Amygdala (tissue), 56 donors: Measurements from ENCODE around the gene TMEM250.
"Not testable (repeated sequence)": the region's sequence is repeated elsewhere in the genome, so short reads cannot be mapped to it uniquely, and the experiment has no call there.

ENCODE experiments used
- DNase-seq, 56 donors: peaks; one replicate each; lab custom pipeline; 2025; lab: John Stamatoyannopoulos, UW

TMEM250 gene

GRCh38 chr9:136118320-136119060, at the start of gene TMEM250:
Gene TMEM250 (minus strand): TSS chr9:136118875. CDS start chr9:136116900, 1,975 bp downstream.
- peak; percentile 33 to 95 (median 88) for DNase-seq

- no peak for DNase-seq
These were observed 44.7 kb upstream of the TMEM250 start for GRCh38 chr9:136163248-136163850.

- DNase-seq: no peak
These were observed 42.4 kb upstream of the TMEM250 start for GRCh38 chr9:136160995-136161610.

- DNase-seq: no peak
These were observed 41.7 kb upstream of the TMEM250 start for GRCh38 chr9:136160381-136160841.

GRCh38 chr9:136159851-136160250, 41.2 kb upstream of the TMEM250 start:
- no peak for DNase-seq

- DNase-seq: no peak
These were observed 39.0 kb upstream of the TMEM250 start for GRCh38 chr9:136157477-136158265.

GRCh38 chr9:136156209-136157120, 37.8 kb upstream of the TMEM250 start:
- no peak for DNase-seq

GRCh38 chr9:136155576-136155975, 36.9 kb upstream of the TMEM250 start:
- DNase-seq: no peak

- DNase-seq: no peak
These were observed 36.3 kb upstream of the TMEM250 start for GRCh38 chr9:136154943-136155342.

- no peak for DNase-seq
These were observed 34.8 kb upstream of the TMEM250 start for GRCh38 chr9:136153381-136154065.

GRCh38 chr9:136152931-136153330, 34.3 kb upstream of the TMEM250 start:
- no peak for DNase-seq

GRCh38 chr9:136152543-136152866, 33.8 kb upstream of the TMEM250 start:
- DNase-seq: no peak

- DNase-seq: no peak
These were observed 33.3 kb upstream of the TMEM250 start for GRCh38 chr9:136151848-136152542.

GRCh38 chr9:136151214-136151804, 32.6 kb upstream of the TMEM250 start:
- DNase-seq: no peak

GRCh38 chr9:136150664-136151213, 32.1 kb upstream of the TMEM250 start:
- DNase-seq: not testable (repeated sequence)

- DNase-seq: no peak
These were observed 31.2 kb upstream of the TMEM250 start for GRCh38 chr9:136149853-136150252.

GRCh38 chr9:136149337-136149736, 30.7 kb upstream of the TMEM250 start:
- no peak for DNase-seq

GRCh38 chr9:136148766-136149165, 30.1 kb upstream of the TMEM250 start:
- DNase-seq: no peak
